ENCODE results near the gene PRR22.

GRCh38 chr19:5823579-5824281, 39.2 kb upstream of the PRR22 start:
- TF ChIP-seq CTCF (IDR thresholded peaks at IDR 0.05), result no peak
- no peak for TF ChIP-seq POLR2A (IDR thresholded peaks at IDR 0.05)
